Ovary (tissue), 9 donors: ENCODE results near the gene TMEM72. TPM values are rescaled to one million over a fixed set of nuclear protein-coding genes. Genes with fewer than 3 reads are reported as not detected.

Source experiments
- DNase-seq, 5 donors: peaks; one replicate each; pipeline ENCODE4 v3.0.0-alpha.2; 2019 to 2020
- H3K27ac ChIP-seq, 2 donors: fragments of 200-600 bp; one replicate each; pipeline versions ENCODE4 v1.5.1 to v1.8.0; 2019 to 2022
- H3K27me3 ChIP-seq: fragments of 200-600 bp; one replicate; pipeline ENCODE4 v1.8.0; 2022
- H3K36me3 ChIP-seq: fragments of 200-600 bp; sonication (generic); one replicate; pipeline ENCODE4 v1.5.1; 2019
- H3K4me1 ChIP-seq: one replicate; pipeline ENCODE4 v1.8.1; 2013; ENCODE audit warnings: mild to moderate bottlenecking, moderate library complexity; ENCODE audit not compliant: insufficient read depth
- H3K4me3 ChIP-seq: fragments of 200-600 bp; sonication (generic); one replicate; pipeline ENCODE4 v1.5.1; 2017
- H3K9me3 ChIP-seq, 2 donors: fragments of 200-600 bp in 1 of 2; sonication (generic) in 1 of 2; one replicate each; pipeline versions ENCODE4 v1.5.1 to v1.8.1; 2013 to 2019; ENCODE audit warnings: mild to moderate bottlenecking in 1 of 2, moderate library complexity in 1 of 2
- EP300 ChIP-seq: sonication (generic); formaldehyde crosslinking; IDR thresholded peaks from one replicate; pipeline ENCODE4 v1.6.1; 2017; ENCODE audit warnings: antibody characterized with exemption
- POLR2A ChIP-seq: fragments of 450-650 bp; IDR thresholded peaks from one replicate; pipeline ENCODE4 v1.6.1; 2017; ENCODE audit warnings: antibody characterized with exemption, mild to moderate bottlenecking, moderate library complexity
- WGBS, 3 donors: extraction: QIAGEN DNeasy Blood & Tissue Kit in 1 of 3; methylation state at CpG; one replicate each; pipeline versions ENCODE4 v1.1.5 to v1.1.7; 2013 to 2017; 5-methylcytosine and 5-hydroxymethylcytosine counted together
- intact Hi-C, 4 donors: fragments of 100-400 bp; cut with DNase I; formaldehyde crosslinking; loops; one replicate each; pipeline versions ENCODE4 v1.11.0 to v1.15.1; 2022 to 2023
- polyA plus RNA-seq, 2 donors: library from polyadenylated mRNA; stranded (reverse); fragments of 200-250 nt in 1 of 2; fragments of 350-450 nt in 1 of 2; fragmentation: Illumina TruSeq in 1 of 2; extraction: RNeasy Lipid Tissue Mini Kit (QIAGEN cat#74804) in 1 of 2; gene quantifications; one replicate each; pipeline ENCODE4 v1.2.3, GENCODE V29; 2013 to 2014
- total RNA-seq, 7 donors: library from RNA; depleted of rRNA in 2 of 7; stranded (reverse); fragments of >200 nt in 2 of 7; fragmentation: NEBNext Ultra II Directional in 3 of 7; extraction: Animal tissue kit (Norgen Biotek cat#: 25700) in 3 of 7; gene quantifications; one replicate each; pipeline versions ENCODE4 v1.1.0 to v1.2.4, GENCODE V29; 2016 to 2023
- TF ChIP-seq, protein P1 (sequence below), 3 donors: fragments of 450-650 bp in 2 of 3; fragments of 200-600 bp in 1 of 3; IDR thresholded peaks; one replicate each; pipeline versions ENCODE4 v1.5.1 to v1.8.0; 2016 to 2022; ENCODE audit warnings: antibody characterized with exemption in 3 of 3, mild to moderate bottlenecking in 1 of 3
- donor health status: DM: no; HTN: no; CAD: no; lungs with moderate emphysema.
- donor health status: DM: no; HTN: no; CAD: no.
- donor health status: Bipolar disorder and iron deficiency.
- donor health status: DM: yes; HTN: yes; CAD: no.
- donor health status: DM: no; HTN: no; CAD: no.
- donor health status: DM: yes; HTN: yes; CAD: no.

TMEM72 gene
- total and polyA plus RNA-seq, 9 donors, result 0.05 TPM; not detected in 8

DNA sequence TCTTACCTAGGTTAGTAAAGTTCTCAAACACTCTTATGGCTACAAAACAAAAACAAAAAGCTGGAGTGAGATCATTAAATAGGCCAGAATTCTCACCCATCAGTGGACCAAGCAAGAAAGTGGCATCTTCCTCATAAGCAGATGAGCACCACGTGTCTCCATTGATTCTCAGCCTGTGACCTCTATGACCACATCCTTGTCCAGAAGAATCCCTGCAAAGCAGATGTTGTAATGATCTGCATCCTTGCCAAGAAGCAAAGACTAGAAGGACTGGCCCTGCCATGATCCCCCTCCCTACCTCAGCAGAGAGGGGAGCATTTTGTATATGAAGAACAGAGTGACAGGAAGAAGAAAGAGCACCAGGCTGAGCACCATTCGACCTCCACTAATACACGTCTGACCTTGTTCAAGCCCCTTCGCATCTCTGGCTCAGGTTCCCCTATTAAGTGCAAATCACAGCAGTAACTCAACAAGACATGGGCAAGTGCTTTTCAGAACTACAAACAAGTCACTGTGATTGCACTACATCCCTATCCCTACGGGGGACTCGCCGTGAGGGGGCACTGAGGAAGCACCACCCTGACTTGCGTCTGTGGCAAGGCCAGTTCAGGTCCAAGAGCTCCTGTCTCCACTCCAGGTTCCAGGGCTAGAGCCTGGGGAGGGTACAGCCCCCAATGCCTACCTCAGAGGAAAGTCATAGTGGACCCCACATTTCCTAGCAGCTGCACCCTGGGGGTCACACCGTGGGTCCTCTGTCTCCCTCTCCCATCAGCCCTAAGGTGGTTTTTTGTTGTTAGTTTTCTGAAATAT, 26.3 kb downstream of the TMEM72 start:
- no peaks in the 10 kb centered on the region for H3K27me3 ChIP-seq
- no peak overlapping the region for H3K4me3 ChIP-seq
- no peaks in the 10 kb centered on the region for H3K4me1 ChIP-seq
- no peaks in the 10 kb centered on the region for H3K36me3 ChIP-seq
- H3K9me3 ChIP-seq, result no peaks in the 10 kb centered on the region
- no peak for DNase-seq
- WGBS, 3 donors, result 80 to 85% (median 82%) methylated on average over 9 of the region's 9 CpGs
- intact Hi-C loops, result loop anchor here in 1 of 4 donors (10.0 kb wide), 1 partner anchor 67 kb away; the partner anchor contains the start of gene ZNF22
- no peak for TF ChIP-seq EP300
- TF ChIP-seq, protein P1, sequence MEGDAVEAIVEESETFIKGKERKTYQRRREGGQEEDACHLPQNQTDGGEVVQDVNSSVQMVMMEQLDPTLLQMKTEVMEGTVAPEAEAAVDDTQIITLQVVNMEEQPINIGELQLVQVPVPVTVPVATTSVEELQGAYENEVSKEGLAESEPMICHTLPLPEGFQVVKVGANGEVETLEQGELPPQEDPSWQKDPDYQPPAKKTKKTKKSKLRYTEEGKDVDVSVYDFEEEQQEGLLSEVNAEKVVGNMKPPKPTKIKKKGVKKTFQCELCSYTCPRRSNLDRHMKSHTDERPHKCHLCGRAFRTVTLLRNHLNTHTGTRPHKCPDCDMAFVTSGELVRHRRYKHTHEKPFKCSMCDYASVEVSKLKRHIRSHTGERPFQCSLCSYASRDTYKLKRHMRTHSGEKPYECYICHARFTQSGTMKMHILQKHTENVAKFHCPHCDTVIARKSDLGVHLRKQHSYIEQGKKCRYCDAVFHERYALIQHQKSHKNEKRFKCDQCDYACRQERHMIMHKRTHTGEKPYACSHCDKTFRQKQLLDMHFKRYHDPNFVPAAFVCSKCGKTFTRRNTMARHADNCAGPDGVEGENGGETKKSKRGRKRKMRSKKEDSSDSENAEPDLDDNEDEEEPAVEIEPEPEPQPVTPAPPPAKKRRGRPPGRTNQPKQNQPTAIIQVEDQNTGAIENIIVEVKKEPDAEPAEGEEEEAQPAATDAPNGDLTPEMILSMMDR (IDR thresholded peaks at IDR 0.05), result no peak
- no peak for TF ChIP-seq POLR2A
- H3K27ac ChIP-seq, result no peak overlapping the region

DNA sequence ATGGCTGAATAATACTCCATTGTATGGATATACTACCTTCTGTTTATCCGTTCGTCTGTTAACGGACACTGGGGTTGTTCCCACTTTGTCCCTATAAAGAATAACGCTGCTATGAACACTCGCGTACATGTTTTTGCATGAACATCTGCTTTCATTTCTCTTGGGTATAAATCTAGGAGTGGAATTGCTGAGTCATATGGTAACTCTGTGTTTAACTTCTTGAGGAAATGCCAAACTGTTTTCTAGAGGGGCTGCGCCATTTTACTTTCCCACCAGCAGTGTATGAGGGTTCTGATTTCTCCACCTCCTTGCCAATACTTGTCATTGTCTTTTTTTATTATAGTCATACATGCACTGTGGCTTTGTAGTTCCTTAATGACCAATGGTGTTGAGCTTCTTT, 27.8 kb downstream of the TMEM72 start:
- 90 to 93% (median 93%) methylated on average over 7 of the region's 7 CpGs for WGBS, 3 donors

DNA sequence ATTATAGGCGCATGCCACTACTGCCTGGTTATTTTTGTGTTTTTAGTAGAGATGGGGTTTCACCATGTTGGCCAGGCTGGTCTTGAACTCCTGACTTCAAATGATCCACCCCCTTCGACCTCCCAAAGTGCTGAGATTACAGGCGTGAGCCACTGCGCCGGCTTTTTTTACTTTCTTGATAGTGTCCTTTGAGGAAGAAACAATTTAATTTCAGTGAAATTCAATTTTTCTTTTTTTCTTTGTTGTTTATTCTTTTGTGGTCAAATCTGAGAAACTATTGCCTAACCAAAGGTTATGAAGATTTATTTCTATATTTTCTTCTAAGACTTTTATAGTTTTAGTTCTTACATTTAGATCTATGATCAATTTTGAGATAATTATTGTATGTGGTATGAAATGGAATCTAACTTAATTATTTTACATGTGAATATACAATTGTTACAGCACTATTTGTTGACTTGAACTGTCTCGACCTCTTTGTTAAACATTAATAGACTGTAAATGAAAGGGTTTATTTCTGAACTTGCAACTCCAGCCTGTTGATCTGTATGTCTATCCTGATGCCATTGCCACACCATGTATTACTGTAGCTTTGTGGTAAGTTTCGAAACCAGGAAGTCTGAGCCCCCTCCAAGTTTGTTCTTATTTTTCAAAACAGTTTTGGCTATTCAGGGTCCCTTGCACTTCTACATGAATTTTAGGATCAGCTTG, 28.7 kb downstream of the TMEM72 start:
- 86 to 91% (median 87%) methylated on average over 7 of the region's 7 CpGs for WGBS, 3 donors
- Histone ChIP-seq H3K36me3 (no peaks in the 10 kb centered on the region), H3K27ac (no peak overlapping the region), H3K9me3 (no peaks in the 10 kb centered on the region), H3K27me3 (no peaks in the 10 kb centered on the region), H3K4me1 (no peaks in the 10 kb centered on the region), H3K4me3 (no peak overlapping the region)
- intact Hi-C loops, result loop anchor here in 1 of 4 donors (10.0 kb wide), 1 partner anchor 65 kb away; the partner anchor contains the start of gene ZNF22
- DNase-seq, result no peak
- TF ChIP-seq, protein P1 (IDR thresholded peaks at IDR 0.05), result no peak
- no peak for TF ChIP-seq POLR2A

More for the DNA sequence above, 27.8 kb downstream of the TMEM72 start:
- no peak for DNase-seq
- intact Hi-C loops, result loop anchor here in 1 of 4 donors (10.0 kb wide), 1 partner anchor 66 kb away; the partner anchor contains the start of gene ZNF22
- H3K27ac ChIP-seq, result no peak overlapping the region
- H3K27me3 ChIP-seq, result no peaks in the 10 kb centered on the region
- TF ChIP-seq POLR2A, result no peak
- TF ChIP-seq, protein P1 (IDR thresholded peaks at IDR 0.05), result no peak
- TF ChIP-seq EP300, result no peak
- no peaks in the 10 kb centered on the region for H3K36me3 ChIP-seq
- no peaks in the 10 kb centered on the region for H3K4me1 ChIP-seq
- no peaks in the 10 kb centered on the region for H3K9me3 ChIP-seq
- H3K4me3 ChIP-seq, result no peak overlapping the region

DNA sequence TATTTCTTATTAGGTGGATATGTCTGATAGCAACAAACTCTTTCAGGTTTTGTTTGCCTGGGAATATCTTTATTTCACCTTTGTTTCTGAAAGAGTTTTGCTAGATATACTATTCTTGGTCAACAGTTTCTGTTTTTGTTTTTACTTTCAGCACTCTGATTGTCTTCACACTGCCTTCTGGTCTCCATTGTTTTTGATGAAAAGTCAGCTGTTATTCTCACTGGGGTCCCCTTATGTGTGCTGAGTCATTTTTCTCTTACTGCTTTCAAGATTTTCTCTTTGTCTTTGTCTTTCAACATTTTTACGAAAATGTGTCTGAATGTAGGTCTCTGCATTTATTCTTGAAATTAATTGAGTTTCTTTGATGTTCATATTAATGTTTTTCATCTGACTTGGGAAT, 33.2 kb downstream of the TMEM72 start:
- no peak for DNase-seq
- no peak overlapping the region for H3K27ac ChIP-seq
- intact Hi-C loops, result no loop called here
- H3K4me3 ChIP-seq, result no peak overlapping the region
- TF ChIP-seq, protein P1 (IDR thresholded peaks at IDR 0.05), result no peak
- TF ChIP-seq EP300 (no peak), POLR2A (no peak)
- H3K9me3 ChIP-seq, result no peaks in the 10 kb centered on the region
- 0 to 95% (median 94%) methylated on average over 1 of the region's 1 CpG for WGBS, 3 donors
- H3K27me3 ChIP-seq, result no peaks in the 10 kb centered on the region
- H3K36me3 ChIP-seq, result no peaks in the 10 kb centered on the region
- no peaks in the 10 kb centered on the region for H3K4me1 ChIP-seq
